Body of pancreas (tissue), 4 donors: ENCODE data around the gene C15orf39. TPM values are rescaled to one million over a fixed set of nuclear protein-coding genes. Genes with fewer than 3 reads are reported as not detected.
"Not testable (repeated sequence)": the region's sequence is repeated elsewhere in the genome, so short reads cannot be mapped to it uniquely, and the experiment has no call there.

Experiments used
- ATAC-seq: fragments of 150-250 bp; one replicate; pipeline ENCODE4 v1.9.1; 2016
- DNase-seq, 4 donors: peaks; one replicate each; pipeline ENCODE4 v3.0.0-alpha.2; 2019
- H3K27ac ChIP-seq, 4 donors: fragments of 200-600 bp; sonication (generic); 1 replicate in 3 of 4; 2 replicates in 1 of 4; pipeline versions ENCODE4 v1.5.1 to v1.6.1; 2016 to 2019; ENCODE audit warnings: mild to moderate bottlenecking in 1 of 4, mixed read lengths in 1 of 4, moderate library complexity in 1 of 4
- H3K27me3 ChIP-seq, 2 donors: fragments of 200-600 bp; sonication (generic); one replicate each; pipeline ENCODE4 v1.6.0; 2016; ENCODE audit warnings: mild to moderate bottlenecking in 1 of 2
- H3K36me3 ChIP-seq, 2 donors: fragments of 200-600 bp; sonication (generic); replicated peaks in 1 of 2; 2 replicates each; pipeline ENCODE4 v1.5.1; 2016; ENCODE audit warnings: low read depth in 2 of 2; ENCODE audit not compliant: insufficient read depth in 1 of 2
- H3K4me1 ChIP-seq: fragments of 200-600 bp; sonication (generic); one replicate; pipeline ENCODE4 v1.6.0; 2016
- H3K4me3 ChIP-seq, 2 donors: fragments of 200-600 bp; sonication (generic); 1 replicate in 1 of 2; 2 replicates in 1 of 2; pipeline ENCODE4 v1.5.1; 2016 to 2019
- H3K9me3 ChIP-seq, 3 donors: fragments of 200-600 bp; sonication (generic); 1 replicate in 2 of 3; 2 replicates in 1 of 3; pipeline ENCODE4 v1.5.1; 2016
- CTCF ChIP-seq, 7 experiments: fragments of 450-650 bp in 4 of 7; fragments of 200-600 bp in 3 of 7; sonication (generic) in 3 of 7; IDR thresholded peaks; one replicate each; pipeline ENCODE4 v1.5.1; 2016 to 2019; ENCODE audit warnings: antibody characterized with exemption in 7 of 7
- POLR2A ChIP-seq, 3 donors: fragments of 450-650 bp; IDR thresholded peaks; one replicate each; pipeline ENCODE4 v1.6.1; 2016; ENCODE audit warnings: antibody characterized with exemption in 3 of 3, mild to moderate bottlenecking in 2 of 3
- WGBS, 2 donors: methylation state at CpG; one replicate each; pipeline ENCODE4 v1.1.5; 2017; 5-methylcytosine and 5-hydroxymethylcytosine counted together
- intact Hi-C: fragments of 100-400 bp; cut with DNase I; formaldehyde crosslinking; loops from one replicate; pipeline ENCODE4 v1.15.1; 2023
- small RNA-seq: library from RNA; depleted of rRNA; stranded (forward); fragments of <200 nt; gene quantifications from one replicate; pipeline ENCODE3, GENCODE V24; 2016
- total RNA-seq, 2 donors: library from RNA; depleted of rRNA; stranded (reverse); fragments of >200 nt; gene quantifications; one replicate each; pipeline ENCODE4 v1.1.0, GENCODE V29; 2016

Gene C15orf39
- total RNA-seq, 2 donors from 2014 or later, result 12.5 to 30.3 TPM

DNA sequence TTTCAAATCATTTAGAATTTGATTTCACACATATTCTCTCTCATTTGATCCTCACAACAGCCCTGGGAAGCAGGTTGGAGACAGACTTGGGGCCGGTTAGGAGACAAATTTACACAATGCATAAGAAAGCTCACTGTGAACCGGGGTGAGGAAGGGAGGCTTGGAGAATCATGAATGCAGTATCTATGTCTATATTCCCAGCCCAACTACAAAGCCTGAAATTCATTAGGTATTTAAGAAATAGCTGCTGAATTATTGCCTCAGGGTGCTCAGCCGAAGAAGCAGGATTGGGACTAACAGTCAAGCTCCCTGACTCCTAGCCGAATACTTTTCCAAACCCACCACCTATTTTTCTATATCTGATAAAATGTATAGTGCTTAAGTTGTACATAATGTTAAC, 48.0 kb downstream of the C15orf39 start:
- TF ChIP-seq CTCF (IDR thresholded peaks at IDR 0.05), result no peak
- no peak for TF ChIP-seq POLR2A (IDR thresholded peaks at IDR 0.05)

DNA sequence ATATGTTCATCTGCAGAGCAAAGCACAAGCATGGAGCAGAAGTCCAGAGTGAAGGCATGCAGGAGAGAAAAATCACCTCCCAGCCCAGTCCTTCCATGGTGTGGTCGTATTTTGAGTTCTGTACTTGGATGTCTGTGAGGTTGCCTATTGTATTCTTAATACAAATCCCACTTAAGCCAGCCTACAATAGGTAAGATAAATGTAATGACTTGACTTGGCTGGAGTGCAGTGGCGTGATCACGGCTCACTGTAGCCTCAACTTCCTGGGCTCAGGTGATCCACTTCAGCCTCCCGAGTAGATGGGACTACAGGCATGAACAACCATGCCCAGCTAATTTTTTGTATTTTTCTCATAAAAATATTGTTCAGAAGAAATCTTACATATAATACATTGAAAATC, 49.7 kb downstream of the C15orf39 start:
- WGBS, 2 donors, result 85 to 90% methylated on average over 4 of the region's 4 CpGs
- H3K4me3 ChIP-seq, H3K4me1 ChIP-seq, H3K27me3 ChIP-seq, intact Hi-C loops, H3K27ac ChIP-seq, H3K36me3 ChIP-seq, ATAC-seq, H3K9me3 ChIP-seq, DNase-seq: not testable (repeated sequence)

More for the DNA sequence above, 48.0 kb downstream of the C15orf39 start:
- Histone ChIP-seq H3K4me1 (peaks cover 6% of the 10 kb centered on the region), H3K9me3 (no peaks in the 10 kb centered on the region), H3K4me3 (no peak overlapping the region), H3K27ac (no peak overlapping the region), H3K36me3 (no peaks in the 10 kb centered on the region), H3K27me3 (no peaks in the 10 kb centered on the region)
- DNase-seq (no peak), ATAC-seq (no peak)
- WGBS, 2 donors, result 78 to 83% methylated on average over 4 of the region's 4 CpGs
- intact Hi-C loops, result no loop called here

DNA sequence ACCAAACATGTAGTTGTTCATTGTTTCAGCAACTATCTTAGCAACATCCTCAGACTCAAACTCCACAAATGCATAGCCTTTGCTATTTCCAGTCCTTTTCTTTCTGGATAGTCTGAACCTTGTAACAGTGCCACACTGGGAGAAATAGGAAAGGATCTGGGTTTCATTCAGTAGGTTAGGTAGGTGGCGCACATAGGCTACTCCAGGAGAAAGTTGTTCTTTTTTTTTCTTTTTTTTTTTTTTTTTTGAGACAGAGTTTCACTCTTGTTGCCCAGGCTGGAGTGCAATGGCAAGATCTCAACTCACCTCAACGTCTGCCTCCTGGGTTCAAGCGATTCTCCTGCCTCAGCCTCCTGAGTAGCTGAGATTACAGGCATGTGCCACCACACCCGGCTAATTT, 50.6 kb downstream of the C15orf39 start:
- ATAC-seq, H3K36me3 ChIP-seq, H3K4me3 ChIP-seq, H3K4me1 ChIP-seq, H3K27me3 ChIP-seq, intact Hi-C loops, DNase-seq, H3K9me3 ChIP-seq, H3K27ac ChIP-seq: not testable (repeated sequence)
- 76 to 86% methylated on average over 4 of the region's 4 CpGs for WGBS, 2 donors

- no CpG with 5 or more reads among the region's 2 CpGs for WGBS, 2 donors
- not testable (repeated sequence) for H3K9me3 ChIP-seq
Measured at GRCh38 chr15:75258034-75258433, 56.4 kb downstream of the C15orf39 start, which contains the start of gene GOLGA6C. Gene GOLGA6C, plus strand, starts transcription at chr15:75258334. Its CDS starts 265 bp downstream, at chr15:75258599.

GRCh38 chr15:75258620-75259343, 57.1 kb downstream of the C15orf39 start:
- 45% methylated on average over 3 of the region's 16 CpGs; no CpG with 5 or more reads in 1 of the 2 donors for WGBS, 2 donors
- H3K27me3 ChIP-seq, intact Hi-C loops, H3K4me3 ChIP-seq, H3K4me1 ChIP-seq, H3K36me3 ChIP-seq, ATAC-seq, H3K9me3 ChIP-seq, H3K27ac ChIP-seq, DNase-seq: not testable (repeated sequence)

More at GRCh38 chr15:75258034-75258433, 56.4 kb downstream of the C15orf39 start, which contains the start of gene GOLGA6C:
- DNase-seq, H3K27me3 ChIP-seq, H3K36me3 ChIP-seq, H3K4me1 ChIP-seq, intact Hi-C loops, H3K4me3 ChIP-seq, ATAC-seq, H3K27ac ChIP-seq: not testable (repeated sequence)

DNA sequence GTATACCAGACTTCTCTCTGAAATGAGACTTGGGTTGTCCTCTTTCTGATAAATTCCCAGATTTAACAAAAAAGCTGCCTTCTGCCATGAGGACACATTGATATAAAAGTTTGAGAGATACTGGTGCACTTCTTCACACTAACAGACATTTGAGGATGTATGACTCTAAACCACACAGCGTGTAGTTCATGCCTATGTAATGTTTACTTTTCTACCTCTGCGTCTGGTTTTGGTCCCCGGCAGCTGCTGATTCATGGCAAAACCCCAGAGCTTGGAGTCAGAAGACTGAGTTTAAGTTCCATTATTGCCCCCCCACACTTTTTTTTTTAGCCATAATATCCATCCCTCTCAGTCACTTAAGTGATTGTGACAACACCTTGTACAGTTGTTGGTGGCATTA, 58.2 kb downstream of the C15orf39 start:
- no CpG with 5 or more reads among the region's 3 CpGs for WGBS, 2 donors
- H3K27me3 ChIP-seq, H3K36me3 ChIP-seq, intact Hi-C loops, DNase-seq, H3K27ac ChIP-seq, H3K4me3 ChIP-seq, H3K9me3 ChIP-seq, ATAC-seq, H3K4me1 ChIP-seq: not testable (repeated sequence)

Small RNAs within 50 kb of the gene (small RNA-seq; reads per million reads assigned to genes)
- gene AC068338.1, result not detected

Other genes starting within 250 kb of the C15orf39 start
- 10 to 100 TPM in 1 of 2 donors, 1 to 10 TPM in 1; 9.1 to 11.5 TPM for gene RPP25, start 245.1 kb upstream of the C15orf39 start, total RNA-seq
- gene SCAMP5, start 206.3 kb upstream of the C15orf39 start, total RNA-seq, result 10 to 100 TPM; 21.1 to 30.4 TPM
- 10 to 100 TPM; 12.5 to 13.2 TPM for gene PPCDC, start 178.3 kb upstream of the C15orf39 start, total RNA-seq
- not detected for gene GOLGA6C, start 56.5 kb downstream of the C15orf39 start, total RNA-seq
- gene GOLGA6D, start 81.0 kb downstream of the C15orf39 start, total RNA-seq, result not detected
- 10 to 100 TPM; 35.3 to 43.8 TPM for gene COMMD4, start 134.2 kb downstream of the C15orf39 start, total RNA-seq
- gene NEIL1, start 145.2 kb downstream of the C15orf39 start, total RNA-seq, result 100 to 1,000 TPM in 1 of 2 donors, 10 to 100 TPM in 1; 79.1 to 112 TPM
- gene MAN2C1, start 166.7 kb downstream of the C15orf39 start, total RNA-seq, result 100 to 1,000 TPM; 186 to 339 TPM
- gene SIN3A, start 249.8 kb downstream of the C15orf39 start, total RNA-seq, result 10 to 100 TPM; 17.1 to 23.1 TPM